Pons (tissue), 1 donor: ENCODE results near the gene PACSIN2.
"Not testable (repeated sequence)": the region's sequence is repeated elsewhere in the genome, so short reads cannot be mapped to it uniquely, and the experiment has no call there.

Experiments
- DNase-seq: peaks from one replicate; pipeline ENCODE4 v3.0.0-alpha.2; 2016; ENCODE audit warnings: low spot score

Gene PACSIN2

DNA sequence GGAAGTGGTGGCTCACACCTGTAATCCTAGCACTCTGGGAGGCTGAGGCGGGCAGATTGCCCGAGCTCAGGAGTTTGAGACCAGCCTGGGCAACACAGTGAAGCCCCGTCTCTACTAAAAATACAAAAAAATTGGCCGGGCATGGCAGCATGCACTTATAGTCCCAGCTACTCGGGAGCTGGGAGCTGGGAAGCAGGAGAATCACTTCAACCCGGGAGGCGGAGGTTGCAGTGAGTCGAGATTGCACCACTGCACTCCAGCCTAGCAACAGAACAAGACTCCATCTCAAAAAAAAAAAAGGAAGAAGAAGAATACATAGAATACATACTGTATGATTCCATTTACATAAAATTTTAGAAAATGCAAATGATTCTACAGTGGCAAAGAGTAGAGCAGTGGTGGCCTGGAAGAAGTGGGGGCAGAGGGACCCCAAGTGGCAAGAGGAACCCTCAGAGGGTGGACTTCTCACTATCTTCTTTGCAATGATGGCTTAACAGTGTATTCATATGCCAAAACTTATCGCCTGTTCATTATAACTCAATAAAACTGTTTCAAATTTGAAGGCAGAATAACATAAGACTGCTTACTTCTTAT, 22.0 kb downstream of the PACSIN2 start:
- no peak for DNase-seq

DNA sequence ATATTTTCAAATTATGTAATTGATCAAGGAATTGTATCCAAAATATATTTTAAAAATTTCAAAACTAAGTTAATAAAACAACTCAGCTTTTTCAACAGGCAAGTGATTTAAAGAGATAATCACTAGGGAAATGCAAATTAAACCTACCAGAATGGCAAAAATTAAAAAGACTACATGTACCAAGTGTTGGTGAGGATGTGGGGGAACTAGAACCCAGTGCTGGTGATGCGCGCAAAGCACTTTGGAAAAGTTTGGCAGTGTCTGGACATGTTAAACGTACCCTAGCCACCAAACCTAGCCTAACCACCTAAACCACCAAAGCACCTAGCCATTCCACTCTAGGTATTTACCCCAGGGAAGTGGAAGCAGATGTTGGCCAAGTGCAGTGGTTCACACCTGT, 22.9 kb downstream of the PACSIN2 start:
- DNase-seq = no peak

DNA sequence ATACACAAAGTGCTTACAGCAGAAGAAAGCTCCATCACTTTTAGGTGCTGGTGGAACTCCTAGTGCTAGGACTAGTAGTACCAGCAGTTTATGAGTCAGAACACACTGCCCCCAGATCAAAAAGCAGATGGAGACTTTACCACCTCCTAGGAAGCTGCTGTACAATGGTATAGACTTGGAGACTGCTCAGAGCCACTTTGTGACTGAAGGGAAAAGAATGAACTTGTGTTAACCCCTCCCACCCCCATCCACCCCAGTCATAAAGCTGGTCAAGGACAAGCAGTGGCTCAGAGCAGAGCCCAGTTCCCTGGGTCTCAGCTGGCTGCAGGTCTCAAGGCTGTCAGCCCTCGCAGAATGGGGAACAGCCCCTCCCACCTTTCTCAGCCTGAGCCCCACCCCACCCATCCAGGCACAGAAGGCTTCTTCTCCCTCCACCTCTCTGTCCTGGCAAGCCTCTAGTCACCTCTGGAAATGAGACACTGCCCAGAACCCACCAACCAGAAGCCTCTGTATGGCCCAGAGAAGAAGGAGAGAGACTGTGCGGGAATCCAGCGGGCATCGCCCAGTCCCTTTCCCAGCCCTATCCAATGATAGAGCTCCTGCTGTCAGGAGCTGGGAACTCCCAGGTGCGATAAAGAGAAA, 23.8 kb downstream of the PACSIN2 start:
- DNase-seq = no peak

DNA sequence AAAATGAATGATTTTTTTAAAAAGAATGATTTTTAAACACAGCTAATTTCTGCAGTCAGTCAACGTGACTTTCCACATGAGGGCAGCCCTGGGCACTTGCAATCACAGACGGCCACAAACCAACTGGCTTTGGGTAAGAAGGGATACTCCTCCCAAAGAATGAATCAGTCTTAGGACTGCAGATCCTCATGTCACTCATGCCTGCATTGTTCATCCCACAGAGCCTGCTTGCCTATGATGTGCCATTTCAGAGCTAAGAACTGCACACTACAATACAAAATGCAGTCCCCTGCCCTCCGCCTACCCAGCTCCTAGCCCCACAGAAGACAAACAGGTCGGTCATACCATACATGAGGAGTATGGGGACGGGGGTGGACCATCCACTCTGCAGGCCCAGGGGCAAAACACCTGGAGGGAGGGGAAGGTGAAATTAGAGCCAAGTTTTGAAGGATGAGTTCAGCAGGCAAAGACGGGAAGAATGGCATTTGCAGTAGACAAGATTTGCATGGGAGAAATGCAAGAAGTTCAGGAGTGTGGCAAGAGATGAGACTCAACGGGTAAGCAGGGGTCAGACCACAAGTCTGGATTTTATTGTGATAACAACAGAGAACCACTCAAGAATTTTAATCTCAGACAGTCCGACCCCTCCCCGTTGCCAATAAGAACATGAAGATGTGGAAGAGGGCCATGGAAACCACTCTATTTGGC, 24.7 kb downstream of the PACSIN2 start:
- DNase-seq = no peak

DNA sequence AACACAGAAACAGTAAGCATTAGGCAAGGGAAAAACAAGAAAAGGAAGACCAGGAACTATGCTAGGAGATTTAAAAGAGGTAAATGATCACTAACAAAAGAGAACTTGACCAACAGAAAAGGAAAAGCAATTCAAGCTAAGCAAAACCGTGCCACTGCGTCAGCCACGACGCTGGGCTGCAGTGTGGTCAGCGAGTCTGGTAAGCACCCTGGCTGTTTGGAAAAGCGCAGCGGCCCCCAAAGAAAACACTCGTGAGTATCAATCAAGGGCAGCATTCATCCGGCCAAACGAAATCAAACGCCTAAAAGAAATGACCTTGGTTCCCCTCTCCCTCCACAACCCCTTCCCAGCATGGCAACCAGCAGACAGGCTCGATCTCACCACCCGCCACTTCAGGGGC, 28.8 kb downstream of the PACSIN2 start:
- DNase-seq = no peak

DNA sequence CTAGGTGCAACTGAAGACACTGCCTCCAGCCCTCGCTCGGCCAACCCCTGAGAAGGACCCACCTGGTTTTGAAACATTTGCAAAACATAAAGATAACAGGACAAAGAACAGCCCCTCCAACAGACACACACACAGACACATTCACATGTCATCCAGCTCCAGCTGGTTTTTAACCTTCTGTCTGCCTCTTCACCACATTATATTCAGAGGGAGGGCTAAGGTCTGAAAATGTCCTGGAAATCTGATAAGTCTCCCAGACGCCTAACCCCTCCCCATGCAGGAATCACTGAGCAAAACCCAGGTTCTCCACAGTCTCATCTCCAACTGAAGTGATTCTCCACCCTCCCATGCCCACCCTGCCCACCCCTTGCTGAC, 29.4 kb downstream of the PACSIN2 start:
- DNase-seq = no peak

DNA sequence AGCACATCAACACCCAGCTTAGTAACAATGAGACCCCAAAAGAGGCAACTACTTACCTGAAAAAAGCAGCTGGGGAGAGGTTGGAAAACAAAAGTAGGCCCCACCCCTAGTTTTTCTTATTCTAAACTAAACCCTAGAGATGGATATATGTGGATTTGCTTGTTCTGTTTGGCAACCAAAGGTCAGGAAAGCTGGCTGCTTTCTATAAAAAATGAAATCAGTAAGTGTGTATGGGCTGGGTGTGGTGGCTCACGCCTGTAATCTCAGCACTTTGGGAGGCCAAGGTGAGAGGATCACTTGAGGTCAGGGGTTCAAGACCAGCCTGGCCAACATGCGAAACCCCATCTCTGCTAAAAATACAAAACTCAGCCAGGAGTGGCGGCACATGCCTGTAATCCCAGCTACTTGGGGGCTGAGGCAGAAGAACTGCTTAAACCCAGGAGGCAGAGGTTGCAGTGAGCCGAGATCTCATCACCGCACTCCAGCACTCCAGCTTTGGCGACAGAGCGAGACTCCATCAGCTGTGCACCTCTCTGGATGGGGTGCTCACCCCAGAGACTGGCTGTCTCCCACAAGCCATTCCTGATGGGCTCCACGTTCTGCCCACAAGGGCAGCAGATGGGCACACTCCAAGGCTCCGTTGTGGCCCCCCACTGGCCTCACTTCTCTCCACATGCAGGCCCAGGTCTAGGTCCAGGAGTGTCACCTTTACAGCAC, 30.0 kb downstream of the PACSIN2 start:
- DNase-seq = no peak

DNA sequence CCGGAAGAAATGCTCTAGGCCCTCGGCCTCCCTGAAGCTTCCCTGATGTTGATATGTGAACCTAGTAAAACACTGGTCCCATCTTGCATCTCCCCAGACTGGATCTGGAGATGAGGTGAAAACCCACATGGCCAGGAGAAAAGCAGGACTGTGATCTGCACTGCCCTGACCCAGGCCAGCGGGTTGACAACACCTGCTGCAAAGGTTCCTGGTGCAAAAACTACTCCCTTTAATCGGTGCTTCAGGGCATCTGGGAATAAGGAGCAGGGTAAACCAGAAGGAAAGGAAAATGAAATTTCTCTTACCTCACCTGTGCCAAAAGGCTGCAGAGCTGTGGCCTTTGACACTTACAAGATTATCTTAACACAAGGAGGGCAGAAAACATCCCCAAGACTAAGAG, 30.6 kb downstream of the PACSIN2 start:
- DNase-seq = no peak

DNA sequence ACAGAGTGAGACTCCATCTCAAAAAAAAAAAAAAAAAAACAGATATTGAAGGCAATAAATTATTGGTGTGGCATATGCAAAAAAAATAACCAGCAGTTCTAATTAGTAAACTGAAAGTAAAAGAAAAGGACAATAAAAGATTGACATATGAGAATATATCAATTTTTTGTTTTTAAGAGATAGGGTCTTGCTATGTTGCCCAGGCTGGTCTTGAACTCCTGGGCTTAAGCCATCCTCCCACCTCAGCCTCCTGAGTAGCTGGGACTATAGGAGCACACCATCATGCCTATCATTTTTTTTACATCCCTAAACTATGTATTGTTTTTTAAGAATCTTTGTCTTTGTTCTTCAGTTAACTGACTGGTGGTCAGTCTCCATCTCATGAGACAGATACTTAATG, 31.5 kb downstream of the PACSIN2 start:
- DNase-seq = no peak

DNA sequence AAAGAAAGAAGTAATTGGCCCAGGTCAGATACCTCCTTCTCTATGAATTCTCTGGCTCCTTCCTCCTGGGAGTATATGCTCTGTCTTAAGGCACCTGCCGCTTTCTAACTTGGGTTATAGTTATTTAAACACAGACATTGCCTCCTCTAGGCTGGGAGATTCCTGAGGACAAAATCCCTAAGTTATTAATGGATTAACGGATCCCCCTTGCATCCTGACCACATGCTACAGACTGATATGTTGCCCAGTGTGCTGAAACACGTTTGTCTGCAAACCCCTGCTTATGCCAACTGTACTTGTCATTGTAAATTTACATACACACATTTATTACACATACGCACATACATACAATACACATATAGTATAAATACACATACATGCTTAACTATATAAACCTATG, 35.3 kb downstream of the PACSIN2 start:
- no peak for DNase-seq

DNA sequence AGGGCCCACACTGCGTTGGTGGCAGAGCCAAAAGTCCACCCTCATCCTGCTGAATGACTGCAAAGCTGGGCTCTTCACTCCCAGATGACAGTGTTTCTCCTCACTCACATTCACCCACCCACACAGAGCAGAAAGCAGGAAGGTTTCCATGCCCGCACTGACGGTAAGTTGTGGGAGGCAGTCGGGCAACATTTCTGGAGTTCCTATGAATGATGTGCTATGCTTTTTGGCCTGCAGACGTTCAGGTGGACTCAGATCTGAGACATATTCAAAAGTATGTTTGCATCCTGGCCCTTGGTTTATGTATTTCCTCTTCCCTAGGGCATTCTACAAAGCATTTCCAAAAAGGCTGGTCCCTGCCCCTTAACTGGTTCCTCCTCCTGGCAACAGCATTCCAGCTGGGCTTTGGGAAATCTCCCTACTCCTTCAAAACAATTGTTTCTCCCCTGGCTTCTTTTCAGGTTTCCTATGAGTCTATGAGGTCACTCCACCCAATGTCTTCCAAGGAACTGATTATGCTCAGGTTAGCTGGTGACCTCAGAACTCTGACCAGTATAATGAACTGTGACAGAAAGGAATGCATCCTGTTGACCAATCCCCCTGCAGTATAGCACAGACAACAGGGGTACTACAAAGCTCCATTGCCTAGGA, 36.4 kb downstream of the PACSIN2 start:
- DNase-seq = no peak

DNA sequence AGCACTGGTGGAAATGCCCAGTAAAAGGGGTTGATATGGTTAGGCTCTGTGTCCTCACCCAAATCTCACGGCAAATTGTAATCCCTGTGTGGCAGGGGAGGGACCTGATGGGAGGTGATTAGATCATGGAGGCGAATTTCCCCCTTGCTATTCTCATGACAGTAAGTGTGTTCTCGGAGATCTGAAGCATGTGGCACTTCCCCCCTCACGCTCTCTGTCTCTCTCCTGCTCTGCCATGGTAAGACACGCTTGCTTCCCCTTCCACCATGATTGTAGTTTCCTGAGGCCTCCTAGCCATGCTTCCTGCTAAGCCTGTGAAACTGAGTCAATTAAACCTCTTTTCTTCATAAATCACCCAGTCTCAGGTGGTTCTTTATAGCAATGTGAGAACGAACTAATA, 37.4 kb downstream of the PACSIN2 start:
- no peak for DNase-seq

DNA sequence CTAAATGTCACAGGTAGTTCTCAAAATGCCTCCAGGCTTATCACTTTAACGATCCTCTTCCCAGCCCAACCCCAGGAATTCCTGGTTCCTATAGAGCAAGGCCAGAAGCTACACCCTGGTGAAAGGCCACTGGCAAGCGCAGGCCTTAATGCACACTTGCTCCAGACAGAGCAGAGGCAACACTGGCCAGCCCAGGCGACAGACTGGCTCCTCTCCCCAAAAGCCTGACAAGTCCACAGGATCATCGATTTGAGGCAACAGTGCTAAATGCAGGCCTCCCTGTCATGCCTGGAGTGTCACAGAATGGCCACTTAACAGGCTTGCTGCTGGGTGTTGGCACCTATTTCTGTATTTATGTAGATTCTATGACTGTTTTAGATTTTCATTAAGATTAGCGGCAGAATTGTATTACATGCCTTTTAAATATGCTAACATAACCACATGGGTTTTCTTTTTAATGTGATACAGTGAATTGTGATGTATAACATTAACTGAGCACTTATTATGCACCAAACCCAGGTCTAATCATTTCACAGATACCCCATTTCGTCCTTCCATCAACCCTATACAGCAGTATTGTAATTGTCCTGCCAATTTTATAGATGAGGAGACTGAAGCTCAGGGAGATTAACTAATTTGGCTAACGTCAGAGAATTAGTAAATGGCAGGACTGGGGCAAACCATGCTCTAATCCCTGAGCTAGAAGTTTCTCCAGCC, 38.6 kb downstream of the PACSIN2 start:
- no peak for DNase-seq

DNA sequence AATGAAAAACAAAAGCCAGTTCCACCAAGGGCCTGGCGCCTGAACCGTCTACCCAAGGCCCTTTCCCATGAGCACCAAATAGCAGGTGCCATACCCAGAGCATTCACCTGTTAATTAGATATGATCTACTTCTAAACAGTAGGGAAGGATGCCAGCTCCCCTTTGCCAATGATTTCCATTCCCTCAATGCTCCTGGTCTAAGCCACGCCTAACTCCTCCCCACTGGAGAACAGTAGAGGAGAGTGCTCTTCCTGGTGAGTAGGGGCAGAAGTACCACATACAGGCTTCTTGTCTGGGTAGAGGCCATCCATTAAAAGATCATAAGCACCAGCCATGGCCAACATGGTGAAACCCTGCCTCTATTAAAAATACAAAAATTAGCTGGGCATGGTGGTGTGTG, 40.7 kb downstream of the PACSIN2 start:
- DNase-seq = no peak

DNA sequence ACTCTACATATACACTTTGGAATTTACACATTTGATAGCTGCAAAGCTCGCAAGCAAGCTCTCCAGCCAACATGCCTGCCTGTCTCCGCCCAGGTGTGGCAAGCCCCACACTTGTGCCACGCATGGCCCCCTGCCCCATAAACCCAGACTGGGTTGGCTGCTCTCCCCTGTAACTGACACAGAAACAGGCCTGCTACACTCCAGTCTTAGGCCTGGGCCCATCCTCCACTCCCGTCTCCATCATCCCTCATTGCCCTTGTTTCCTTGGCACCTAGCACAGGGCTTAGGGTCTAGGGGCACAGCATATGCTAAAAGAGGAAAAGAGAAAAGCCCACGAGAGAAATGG, 41.4 kb downstream of the PACSIN2 start:
- DNase-seq = no peak

DNA sequence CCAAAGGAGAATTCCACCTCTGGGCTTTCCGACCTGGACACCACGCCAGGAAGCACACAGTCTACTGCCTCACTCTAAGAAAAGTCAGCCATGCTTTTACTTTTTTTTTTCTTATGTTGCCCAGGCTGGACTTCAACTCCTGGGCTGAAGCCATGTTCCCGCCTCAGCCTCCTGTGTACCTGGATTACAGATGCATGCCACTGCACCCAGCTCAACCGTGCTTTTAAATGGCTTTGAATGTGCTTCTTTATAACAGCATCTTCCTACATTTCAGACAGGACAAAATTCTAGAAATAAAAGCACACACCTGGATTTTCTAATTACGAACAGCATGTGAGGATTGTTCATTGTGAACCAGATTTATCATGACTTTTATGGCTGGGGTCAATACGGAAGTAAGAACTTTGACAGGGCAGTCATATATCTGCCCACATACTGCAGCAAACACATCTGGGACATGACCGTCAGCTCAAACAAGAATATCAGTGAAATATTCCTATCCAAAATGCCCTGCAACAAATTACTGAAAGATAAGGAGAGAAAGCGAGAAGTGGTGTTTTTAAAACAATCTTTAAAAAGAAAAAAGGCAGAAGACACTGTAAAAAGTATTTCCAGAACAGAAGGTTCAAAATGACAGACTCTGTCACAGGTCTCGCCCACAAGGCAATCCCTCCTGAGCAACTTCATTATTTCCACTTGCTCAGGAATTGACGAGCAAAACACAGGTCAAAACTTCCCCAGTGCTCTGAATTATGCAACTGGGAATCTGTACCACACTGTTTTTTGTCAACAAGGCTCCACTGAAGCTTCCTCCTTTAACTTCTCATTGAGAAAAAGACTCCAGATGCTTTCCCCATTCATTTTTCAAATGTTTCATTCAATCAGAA, 42.1 kb downstream of the PACSIN2 start:
- peak; percentile 71 for DNase-seq

DNA sequence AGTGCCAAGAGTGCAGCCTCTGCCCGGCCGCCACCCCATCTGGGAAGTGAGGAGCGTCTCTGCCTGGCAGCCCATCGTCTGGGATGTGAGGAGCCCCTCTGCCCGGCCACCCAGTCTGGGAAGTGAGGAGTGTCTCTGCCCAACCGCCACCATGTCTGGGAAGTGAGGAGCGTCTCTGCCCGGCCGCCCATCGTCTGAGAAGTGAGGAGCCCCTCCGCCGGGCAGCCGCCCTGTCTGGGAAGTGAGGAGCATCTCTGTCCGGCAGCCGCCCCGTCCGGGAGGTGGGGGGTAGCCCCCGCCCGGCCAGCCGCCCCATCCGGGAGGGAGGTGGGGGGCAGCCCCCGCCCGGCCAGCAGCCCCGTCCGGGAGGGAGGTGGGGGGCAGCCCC, 43.5 kb downstream of the PACSIN2 start:
- DNase-seq = not testable (repeated sequence)

DNA sequence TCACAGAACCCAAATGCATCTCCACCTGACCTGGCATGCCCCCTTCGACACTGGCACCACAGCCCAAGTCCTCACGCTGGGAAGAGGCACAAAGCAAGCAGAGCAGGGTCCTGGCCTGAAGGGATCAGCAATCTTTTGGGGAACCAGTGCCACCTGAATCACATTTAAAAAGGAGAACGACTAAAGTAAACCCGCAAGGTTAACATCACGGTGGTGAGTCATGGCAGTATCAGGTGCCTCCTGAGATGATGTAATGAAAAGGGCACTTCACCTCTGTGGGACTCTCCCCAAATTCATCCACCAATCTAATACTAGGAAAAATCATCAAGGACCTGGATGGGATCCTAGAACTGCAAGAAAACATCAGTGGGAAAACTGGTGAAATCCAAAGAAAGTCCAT, 44.9 kb downstream of the PACSIN2 start:
- DNase-seq = no peak

DNA sequence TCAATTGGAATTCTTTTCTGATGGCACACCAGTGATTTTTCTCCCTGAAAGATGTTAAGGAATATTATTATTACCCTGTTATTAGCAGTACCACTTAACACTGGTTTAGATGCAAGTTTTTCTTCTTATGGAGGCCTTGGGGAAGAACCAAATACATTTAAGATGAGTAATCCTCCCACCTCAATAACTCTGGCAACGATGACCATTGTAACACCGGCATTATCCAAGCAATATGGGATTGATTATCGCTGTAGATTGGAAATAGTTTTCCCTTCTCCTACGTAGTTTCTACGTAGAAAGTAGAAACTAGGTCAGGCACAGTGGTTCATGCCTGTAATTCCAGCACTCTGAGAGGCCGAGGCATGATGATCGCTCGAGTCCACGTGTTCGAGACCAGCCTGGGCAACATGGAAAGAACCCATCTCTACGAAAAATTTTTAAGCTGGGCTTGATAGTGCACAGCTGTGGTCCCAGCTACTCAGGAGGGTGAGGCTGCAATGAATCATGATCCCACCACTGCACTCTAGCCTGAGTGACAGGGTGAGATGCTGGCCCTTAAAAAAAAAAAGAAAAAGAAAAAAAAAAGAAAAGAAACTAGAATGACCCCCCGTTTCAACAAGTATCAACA, 45.5 kb downstream of the PACSIN2 start:
- no peak for DNase-seq

DNA sequence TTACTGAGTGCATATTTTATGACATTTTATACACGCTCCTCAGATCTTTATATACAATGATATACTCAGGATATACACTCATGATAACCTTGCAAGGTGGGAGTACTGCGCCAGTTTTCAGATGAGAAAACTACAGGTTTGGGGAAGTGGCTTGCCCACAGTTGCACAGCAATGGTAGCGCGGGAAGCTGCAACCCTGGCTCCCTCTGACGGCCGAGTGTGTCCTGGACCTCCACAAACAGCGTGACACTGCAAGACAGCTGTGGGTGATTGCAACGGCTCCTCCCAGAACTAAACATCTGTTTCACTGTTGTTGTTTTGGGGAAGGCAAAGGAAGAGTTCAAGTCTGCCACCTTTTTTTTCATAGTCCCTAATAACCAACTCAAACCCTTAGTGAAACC, 47.0 kb downstream of the PACSIN2 start:
- peak; percentile 38 for DNase-seq

DNA sequence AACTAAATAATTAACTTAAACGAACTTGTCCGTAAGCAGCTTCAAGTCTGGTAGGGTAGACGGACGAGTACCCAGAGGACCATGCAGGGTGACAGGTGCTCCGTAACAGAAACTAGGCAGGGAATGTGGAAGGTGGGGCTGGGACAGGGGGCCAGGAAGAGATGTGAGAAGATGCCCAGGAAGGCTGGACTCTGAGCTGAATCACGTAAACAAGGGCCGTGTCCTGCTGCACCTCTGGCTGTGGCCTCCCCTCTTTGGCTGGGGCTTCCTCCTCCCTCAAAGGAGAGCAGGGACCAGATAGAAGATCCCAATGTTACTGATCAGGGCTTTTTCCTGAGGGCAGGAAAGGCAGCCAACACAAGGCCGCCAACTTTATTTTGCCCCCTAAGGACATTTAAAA, 47.9 kb downstream of the PACSIN2 start:
- DNase-seq = no peak
